Vagina (tissue), 2 donors: ENCODE data around the gene CREB3L1.

Experiments used
- POLR2A ChIP-seq, 2 donors: fragments of 450-650 bp; IDR thresholded peaks; one replicate each; pipeline ENCODE4 v1.6.1; 2017; ENCODE audit warnings: antibody characterized with exemption in 2 of 2, mild to moderate bottlenecking in 2 of 2, moderate library complexity in 2 of 2
- POLR2AphosphoS5 ChIP-seq, 2 donors: sonication (generic); formaldehyde crosslinking; IDR thresholded peaks; one replicate each; pipeline ENCODE4 v1.9.0; 2017; ENCODE audit warnings: antibody characterized with exemption in 2 of 2, mild to moderate bottlenecking in 2 of 2, low read depth in 1 of 2; ENCODE audit not compliant: insufficient read depth in 1 of 2
- TF ChIP-seq, protein P1 (sequence below), 3 experiments: fragments of 450-650 bp in 2 of 3; fragments of 200-600 bp in 1 of 3; sonication (generic) in 1 of 3; IDR thresholded peaks; one replicate each; pipeline ENCODE4 v1.5.1; 2017 to 2019; ENCODE audit warnings: antibody characterized with exemption in 3 of 3, mild to moderate bottlenecking in 2 of 3, moderate library complexity in 2 of 3

GRCh38 chr11:46290011-46290410 is 12.5 kb downstream of the CREB3L1 start:
- TF ChIP-seq, protein P1, sequence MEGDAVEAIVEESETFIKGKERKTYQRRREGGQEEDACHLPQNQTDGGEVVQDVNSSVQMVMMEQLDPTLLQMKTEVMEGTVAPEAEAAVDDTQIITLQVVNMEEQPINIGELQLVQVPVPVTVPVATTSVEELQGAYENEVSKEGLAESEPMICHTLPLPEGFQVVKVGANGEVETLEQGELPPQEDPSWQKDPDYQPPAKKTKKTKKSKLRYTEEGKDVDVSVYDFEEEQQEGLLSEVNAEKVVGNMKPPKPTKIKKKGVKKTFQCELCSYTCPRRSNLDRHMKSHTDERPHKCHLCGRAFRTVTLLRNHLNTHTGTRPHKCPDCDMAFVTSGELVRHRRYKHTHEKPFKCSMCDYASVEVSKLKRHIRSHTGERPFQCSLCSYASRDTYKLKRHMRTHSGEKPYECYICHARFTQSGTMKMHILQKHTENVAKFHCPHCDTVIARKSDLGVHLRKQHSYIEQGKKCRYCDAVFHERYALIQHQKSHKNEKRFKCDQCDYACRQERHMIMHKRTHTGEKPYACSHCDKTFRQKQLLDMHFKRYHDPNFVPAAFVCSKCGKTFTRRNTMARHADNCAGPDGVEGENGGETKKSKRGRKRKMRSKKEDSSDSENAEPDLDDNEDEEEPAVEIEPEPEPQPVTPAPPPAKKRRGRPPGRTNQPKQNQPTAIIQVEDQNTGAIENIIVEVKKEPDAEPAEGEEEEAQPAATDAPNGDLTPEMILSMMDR (IDR thresholded peaks at IDR 0.05), result no peak
- TF ChIP-seq POLR2A (IDR thresholded peaks at IDR 0.05) (no peak), POLR2AphosphoS5 (IDR thresholded peaks at IDR 0.05; ENCODE audit: insufficient read depth in 1 of 2, low read depth in 1 of 2) (no peak)
